Measurements from ENCODE around the gene OBSCN. TPM values are rescaled to one million over a fixed set of nuclear protein-coding genes. Genes with fewer than 3 reads are reported as not detected.

OBSCN gene
- total RNA-seq, 2 experiments from 2014 or later, result 29.5 to 45.2 TPM

DNA sequence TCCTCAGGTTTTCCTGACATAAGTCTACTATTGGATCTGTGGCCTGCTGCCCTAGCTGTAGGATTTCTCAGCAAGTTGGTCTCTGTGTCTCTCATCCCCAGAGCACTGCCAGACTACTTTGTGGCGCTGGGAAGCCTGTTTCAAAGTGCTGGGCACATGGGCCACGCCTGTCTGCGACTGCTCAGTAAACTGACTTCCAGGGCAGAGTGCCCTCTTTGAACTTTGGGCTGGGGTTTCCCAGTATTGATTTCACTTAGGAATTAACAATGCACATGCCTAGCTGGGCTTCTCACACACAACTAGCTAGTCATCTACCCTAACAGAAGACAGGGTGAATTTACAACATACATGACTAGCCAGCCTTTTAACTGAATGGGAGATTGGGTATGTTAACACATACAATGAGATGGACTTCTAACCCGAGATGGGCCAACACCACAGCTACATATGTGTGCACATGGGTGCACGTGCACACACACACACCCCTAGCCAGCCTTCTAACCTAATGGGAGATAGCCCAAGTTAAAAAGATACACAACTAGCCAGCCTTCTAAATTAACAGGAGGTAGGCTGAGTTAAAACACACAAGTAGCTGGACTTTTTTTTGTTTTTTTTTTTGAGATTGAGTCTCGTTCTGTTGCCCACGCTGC lies 215.7 kb downstream of the OBSCN start:
- no peaks in the 10 kb centered on the region for H3K36me3 ChIP-seq (ENCODE audit: insufficient read depth, low read length)
- ChIA-PET CTCF (ENCODE audit: unreplicated experiment) (no interaction called here), POLR2A (interaction anchor here (0.6 to 1.1 kb wide), 3 partner anchors 8 to 705 kb away, joined by 3 to 5 read pairs (median 4); no protein-coding TSS in a partner anchor)
- H3K4me2 ChIP-seq (ENCODE audit: low read length), result no peak overlapping the region
- no peaks in the 10 kb centered on the region for H3K4me1 ChIP-seq (ENCODE audit: insufficient read depth, low read length, poor library complexity, severe bottlenecking)
- no TSS peak for BruUV-seq (replicated peaks)
- no peaks in the 10 kb centered on the region for H3K9me3 ChIP-seq (ENCODE audit: low read length)
- no peaks in the 10 kb centered on the region for H4K20me1 ChIP-seq (ENCODE audit: insufficient read depth, low read length)
- intact Hi-C loops (cut with micrococcal nuclease; ENCODE audit: unreplicated experiment), result no loop called here
- H3K79me2 ChIP-seq (ENCODE audit: insufficient read depth, low read depth, low read length), result no peaks in the 10 kb centered on the region
- TF ChIP-seq EZH2phosphoT487 (IDR thresholded peaks at IDR 0.05; ENCODE audit: borderline replicate concordance, low read depth, low read length) (no peak), CTCF (conservative IDR thresholded peaks at IDR 0.05; ENCODE audit: low read length) (no peak)
- no peak overlapping the region for H3K4me3 ChIP-seq (ENCODE audit: low read depth, low read length, poor library complexity, severe bottlenecking)
- H2AFZ ChIP-seq (ENCODE audit: low read length), result no peak overlapping the region
- H3K9me2 ChIP-seq (ENCODE audit: insufficient read depth, low read length), result no peaks in the 10 kb centered on the region
- no peak overlapping the region for H3K27ac ChIP-seq (ENCODE audit: low read depth, low read length, poor library complexity, severe bottlenecking)
- DNase-seq (ENCODE audit: low spot score), result no peak

DNA sequence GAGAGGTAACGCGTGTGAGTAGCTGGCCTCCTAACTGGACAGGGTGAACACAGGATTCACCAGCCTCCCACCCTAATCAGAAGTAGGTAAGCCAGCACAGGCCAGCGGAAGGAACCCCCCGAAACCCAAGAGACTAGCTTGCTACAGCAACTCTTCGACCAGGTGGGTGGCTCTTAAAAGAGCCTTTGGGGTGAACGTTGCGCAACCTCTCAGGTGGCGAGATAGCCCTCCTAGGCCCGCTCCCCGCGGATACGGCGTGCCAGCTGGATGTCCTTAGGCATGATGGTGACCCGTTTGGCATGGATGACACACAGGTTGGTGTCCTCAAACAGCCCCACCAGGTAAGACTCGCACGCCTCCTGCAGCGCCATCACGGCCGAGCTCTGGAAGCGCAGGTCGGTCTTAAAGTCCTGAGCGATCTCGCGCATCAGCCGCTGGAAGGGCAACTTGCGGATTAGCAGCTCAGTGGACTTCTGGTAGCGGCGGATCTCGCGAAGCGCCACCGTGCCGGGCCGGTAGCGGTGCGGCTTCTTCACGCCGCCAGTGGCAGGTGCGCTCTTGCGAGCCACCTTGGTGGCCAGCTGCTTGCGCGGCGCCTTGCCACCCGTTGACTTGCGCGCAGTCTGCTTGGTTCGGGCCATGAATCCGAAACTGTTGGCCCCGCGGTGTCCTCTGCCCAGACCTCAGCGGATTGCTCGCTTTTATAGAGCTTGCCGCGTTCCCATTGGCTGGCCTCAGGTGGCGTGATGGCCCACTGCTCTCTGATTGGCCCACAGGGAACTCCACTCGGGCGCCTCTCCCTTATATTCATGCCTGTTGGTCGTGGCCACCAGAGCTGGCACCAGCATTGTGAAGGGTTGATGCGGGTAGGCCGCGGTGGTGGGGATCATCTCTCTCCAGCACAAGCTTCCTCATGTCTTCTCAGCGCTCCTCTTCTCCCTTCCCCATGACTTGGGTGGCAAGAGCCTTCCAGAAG lies 217.1 kb downstream of the OBSCN start:
- Histone ChIP-seq H3K9me2 (ENCODE audit: insufficient read depth, low read length) (no peaks in the 10 kb centered on the region), H2AFZ (ENCODE audit: low read length) (no peak overlapping the region), H4K20me1 (ENCODE audit: insufficient read depth, low read length) (no peaks in the 10 kb centered on the region), H3K9me3 (ENCODE audit: low read length) (no peaks in the 10 kb centered on the region), H3K36me3 (ENCODE audit: insufficient read depth, low read length) (no peaks in the 10 kb centered on the region), H3K4me1 (ENCODE audit: insufficient read depth, low read length, poor library complexity, severe bottlenecking) (no peaks in the 10 kb centered on the region), H3K4me3 (ENCODE audit: low read depth, low read length, poor library complexity, severe bottlenecking) (no peak overlapping the region), H3K4me2 (ENCODE audit: low read length) (no peak overlapping the region), H3K79me2 (ENCODE audit: insufficient read depth, low read depth, low read length) (no peaks in the 10 kb centered on the region), H3K27ac (ENCODE audit: low read depth, low read length, poor library complexity, severe bottlenecking) (no peak overlapping the region)
- no TSS peak for BruUV-seq (replicated peaks)
- intact Hi-C loops (cut with micrococcal nuclease; ENCODE audit: unreplicated experiment), result no loop called here
- ChIA-PET POLR2A (no interaction called here), CTCF (ENCODE audit: unreplicated experiment) (no interaction called here)
- no peak for TF ChIP-seq CTCF (conservative IDR thresholded peaks at IDR 0.05; ENCODE audit: low read length)
- TF ChIP-seq EZH2phosphoT487 (IDR thresholded peaks at IDR 0.05; ENCODE audit: borderline replicate concordance, low read depth, low read length), result no peak
- no peak for DNase-seq (ENCODE audit: low spot score)

Data from OCI-LY7 (cell line).